Stomach (tissue), 4 donors: ENCODE results near the gene PGAP6.
"Not testable (repeated sequence)": the region's sequence is repeated elsewhere in the genome, so short reads cannot be mapped to it uniquely, and the experiment has no call there.

Source experiments
- CTCF ChIP-seq, 7 experiments: fragments of 450-650 bp in 4 of 7; fragments of 200-600 bp in 3 of 7; sonication (generic) in 3 of 7; IDR thresholded peaks; one replicate each; pipeline ENCODE4 v1.5.1; 2016 to 2019; ENCODE audit warnings: antibody characterized with exemption in 7 of 7, control low read depth in 2 of 7, mild to moderate bottlenecking in 1 of 7
- EP300 ChIP-seq: sonication (generic); formaldehyde crosslinking; IDR thresholded peaks from one replicate; pipeline ENCODE4 v1.6.1; 2017; ENCODE audit warnings: antibody characterized with exemption
- POLR2A ChIP-seq, 4 donors: fragments of 450-650 bp; IDR thresholded peaks; one replicate each; pipeline ENCODE4 v1.6.1; 2016; ENCODE audit warnings: antibody characterized with exemption in 4 of 4, control low read depth in 2 of 4, mild to moderate bottlenecking in 1 of 4, moderate library complexity in 1 of 4

- TF ChIP-seq EP300; CTCF (IDR thresholded peaks at IDR 0.05); POLR2A (IDR thresholded peaks at IDR 0.05): not testable (repeated sequence)
Observed at GRCh38 chr16:341095-341973, 40.4 kb downstream of the PGAP6 start.
